Measurements from ENCODE around the gene SEPTIN8.
A peak's percentile ranks its signal among the peaks of the same experiment; 100 is the strongest.

The SEPTIN8 gene

GRCh38 chr5:132821350-132821749 lies 44.3 kb upstream of the SEPTIN8 start:
- FAIRE-seq (no peak), DNase-seq (ENCODE audit: insufficient read length, low spot score) (no peak)
- TF ChIP-seq TAF1 (IDR thresholded peaks at IDR 0.05; ENCODE audit: low read depth, low read length) (no peak), POU2F2 (IDR thresholded peaks at IDR 0.05; ENCODE audit: low read depth, low read length) (no peak), SPI1 (IDR thresholded peaks at IDR 0.05; ENCODE audit: low read depth, low read length) (no peak)

- FAIRE-seq (peak; percentile 97), DNase-seq (ENCODE audit: insufficient read length, low spot score) (peak; percentile 84)
- TF ChIP-seq POU2F2 (IDR thresholded peaks at IDR 0.05; ENCODE audit: low read depth, low read length) (0 out of 2 replicates have a peak, but pooled peaks have one; percentile 35), SPI1 (IDR thresholded peaks at IDR 0.05; ENCODE audit: low read depth, low read length) (no peak)
These were observed 43.2 kb upstream of the SEPTIN8 start for GRCh38 chr5:132820162-132820754.

- FAIRE-seq = peak; percentile 31
- DNase-seq (ENCODE audit: insufficient read length, low spot score) = no peak
- no peak for TF ChIP-seq TAF1 (IDR thresholded peaks at IDR 0.05; ENCODE audit: low read depth, low read length)
- no peak for TF ChIP-seq POLR2A (IDR thresholded peaks at IDR 0.05; ENCODE audit: low read depth, low read length)
- no peak for TF ChIP-seq PAX5 (IDR thresholded peaks at IDR 0.05; ENCODE audit: insufficient read depth, low read length, severe bottlenecking)
- no peak for TF ChIP-seq SPI1 (IDR thresholded peaks at IDR 0.05; ENCODE audit: low read depth, low read length)
- TF ChIP-seq POLR2AphosphoS5 (IDR thresholded peaks at IDR 0.05; ENCODE audit: low read depth, low read length) = no peak
- TF ChIP-seq POU2F2 (IDR thresholded peaks at IDR 0.05; ENCODE audit: low read depth, low read length) = no peak
These were observed 42.4 kb upstream of the SEPTIN8 start for GRCh38 chr5:132819468-132819867.

GRCh38 chr5:132817011-132817410 lies 40.0 kb upstream of the SEPTIN8 start:
- no peak for FAIRE-seq
- TF ChIP-seq TAF1 (IDR thresholded peaks at IDR 0.05; ENCODE audit: low read depth, low read length) = no peak
- TF ChIP-seq SPI1 (IDR thresholded peaks at IDR 0.05; ENCODE audit: low read depth, low read length) = no peak
- TF ChIP-seq PAX5 (IDR thresholded peaks at IDR 0.05; ENCODE audit: insufficient read depth, low read length, severe bottlenecking) = no peak
- TF ChIP-seq POLR2A (IDR thresholded peaks at IDR 0.05; ENCODE audit: low read depth, low read length) = no peak
- TF ChIP-seq POLR2AphosphoS5 (IDR thresholded peaks at IDR 0.05; ENCODE audit: low read depth, low read length) = no peak
- no peak for TF ChIP-seq POU2F2 (IDR thresholded peaks at IDR 0.05; ENCODE audit: low read depth, low read length)
- DNase-seq (ENCODE audit: insufficient read length, low spot score) = no peak

GRCh38 chr5:132816554-132816953 lies 39.5 kb upstream of the SEPTIN8 start:
- FAIRE-seq (no peak), DNase-seq (ENCODE audit: insufficient read length, low spot score) (no peak)
- TF ChIP-seq PAX5 (IDR thresholded peaks at IDR 0.05; ENCODE audit: insufficient read depth, low read length, severe bottlenecking) = no peak
- no peak for TF ChIP-seq POLR2A (IDR thresholded peaks at IDR 0.05; ENCODE audit: low read depth, low read length)

GRCh38 chr5:132816083-132816482 lies 39.0 kb upstream of the SEPTIN8 start:
- TF ChIP-seq PAX5 (IDR thresholded peaks at IDR 0.05; ENCODE audit: insufficient read depth, low read length, severe bottlenecking) (no peak), TAF1 (IDR thresholded peaks at IDR 0.05; ENCODE audit: low read depth, low read length) (no peak)
- DNase-seq (ENCODE audit: insufficient read length, low spot score) (no peak), FAIRE-seq (no peak)

- TF ChIP-seq TAF1 (IDR thresholded peaks at IDR 0.05; ENCODE audit: low read depth, low read length) (no peak), POLR2AphosphoS5 (IDR thresholded peaks at IDR 0.05; ENCODE audit: low read depth, low read length) (no peak), SPI1 (IDR thresholded peaks at IDR 0.05; ENCODE audit: low read depth, low read length) (no peak)
- no peak for FAIRE-seq
- no peak for DNase-seq (ENCODE audit: insufficient read length, low spot score)
These were observed 38.4 kb upstream of the SEPTIN8 start for GRCh38 chr5:132815454-132815853.

GRCh38 chr5:132814503-132815294 lies 37.7 kb upstream of the SEPTIN8 start:
- DNase-seq (ENCODE audit: insufficient read length, low spot score) (no peak), FAIRE-seq (no peak)
- TF ChIP-seq POLR2A (IDR thresholded peaks at IDR 0.05; ENCODE audit: low read depth, low read length) (no peak), TAF1 (IDR thresholded peaks at IDR 0.05; ENCODE audit: low read depth, low read length) (no peak), SPI1 (IDR thresholded peaks at IDR 0.05; ENCODE audit: low read depth, low read length) (no peak), PAX5 (IDR thresholded peaks at IDR 0.05; ENCODE audit: insufficient read depth, low read length, severe bottlenecking) (no peak), POU2F2 (IDR thresholded peaks at IDR 0.05; ENCODE audit: low read depth, low read length) (no peak), POLR2AphosphoS5 (IDR thresholded peaks at IDR 0.05; ENCODE audit: low read depth, low read length) (no peak)

- DNase-seq (ENCODE audit: insufficient read length, low spot score) = no peak
- TF ChIP-seq POU2F2 (IDR thresholded peaks at IDR 0.05; ENCODE audit: low read depth, low read length) (no peak), TAF1 (IDR thresholded peaks at IDR 0.05; ENCODE audit: low read depth, low read length) (no peak), POLR2A (IDR thresholded peaks at IDR 0.05; ENCODE audit: low read depth, low read length) (no peak), POLR2AphosphoS5 (IDR thresholded peaks at IDR 0.05; ENCODE audit: low read depth, low read length) (no peak), SPI1 (IDR thresholded peaks at IDR 0.05; ENCODE audit: low read depth, low read length) (no peak), PAX5 (IDR thresholded peaks at IDR 0.05; ENCODE audit: insufficient read depth, low read length, severe bottlenecking) (no peak)
- FAIRE-seq = peak; percentile 13
These were observed 36.8 kb upstream of the SEPTIN8 start for GRCh38 chr5:132813599-132814502.
